Effector CD4-positive, alpha-beta T cell (primary cell): Measurements from ENCODE around the gene MYDGF.
"Not testable (repeated sequence)": the region's sequence is repeated elsewhere in the genome, so short reads cannot be mapped to it uniquely, and the experiment has no call there.

ENCODE experiments used
- DNase-seq: peaks from one replicate; pipeline ENCODE4 v3.0.0-alpha.2; 2020
- total RNA-seq: gene quantifications from one replicate; lab custom pipeline; 2026; lab: John Stamatoyannopoulos, UW

The MYDGF gene
- 23.6 reads per million, percentile 50 among the genes with 10 or more reads in this experiment for total RNA-seq

- peak; percentile 92 for DNase-seq
These were observed at the start of gene MYDGF for GRCh38 chr19:4669723-4670480. Gene MYDGF (minus strand): TSS chr19:4670342. CDS start chr19:4670334, 8 bp downstream.

- no peak for DNase-seq
These were observed 49.3 kb upstream of the MYDGF start for GRCh38 chr19:4719499-4719866.

GRCh38 chr19:4717966-4718701 lies 48.0 kb upstream of the MYDGF start:
- DNase-seq: no peak

- no peak for DNase-seq
These were observed 47.2 kb upstream of the MYDGF start for GRCh38 chr19:4717191-4717965.

DNA sequence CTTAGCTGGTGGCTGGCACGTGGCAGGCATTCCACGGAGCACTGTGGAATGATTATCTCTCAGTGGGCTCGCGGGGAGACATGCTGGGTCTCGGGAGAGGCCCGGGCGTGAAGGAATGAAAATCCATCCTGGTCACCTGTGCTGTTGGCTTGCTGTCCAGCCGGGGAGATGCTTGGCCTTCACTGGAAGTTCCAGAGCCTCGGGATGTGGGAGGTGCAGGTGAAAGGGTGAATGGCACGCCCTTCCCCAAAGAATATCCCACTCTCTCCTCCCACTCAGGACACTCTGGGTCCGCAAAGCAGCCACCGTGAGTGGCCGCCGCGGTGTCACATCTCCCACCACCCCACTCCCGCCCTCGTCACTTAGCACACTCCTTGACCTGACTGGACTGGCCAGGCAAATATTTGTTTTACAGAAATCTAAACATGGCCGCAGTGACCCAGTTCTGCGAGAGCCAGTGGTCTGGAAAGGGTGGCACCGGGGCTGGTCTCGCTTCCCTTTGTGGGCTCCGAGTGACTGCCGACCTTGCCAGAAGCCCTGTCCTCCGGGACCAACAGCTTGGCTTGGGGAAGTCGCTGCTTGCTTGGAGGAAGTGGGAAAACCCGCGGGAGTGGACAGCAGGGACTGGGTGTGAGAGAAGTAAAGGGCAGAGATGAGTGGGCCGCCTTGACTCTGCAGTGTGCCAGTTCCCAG lies 45.5 kb upstream of the MYDGF start:
- DNase-seq: no peak

DNA sequence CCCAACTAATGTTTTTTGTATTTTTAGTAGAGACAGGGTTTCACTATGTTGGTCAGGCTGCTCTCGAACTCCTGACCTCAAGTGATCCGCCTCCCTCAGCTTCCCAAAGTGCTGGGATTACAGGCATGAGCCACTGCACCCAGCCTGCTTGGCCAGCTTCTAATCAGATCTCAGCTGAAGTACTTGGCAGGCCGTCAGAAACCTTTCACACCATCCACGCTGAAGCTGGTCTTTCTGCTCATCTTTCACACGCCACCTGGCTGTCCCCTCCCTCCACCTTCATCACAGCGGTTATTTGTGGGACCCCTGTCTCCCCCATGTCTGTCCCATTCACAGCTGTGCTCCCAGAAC lies 45.0 kb upstream of the MYDGF start:
- DNase-seq: not testable (repeated sequence)

DNA sequence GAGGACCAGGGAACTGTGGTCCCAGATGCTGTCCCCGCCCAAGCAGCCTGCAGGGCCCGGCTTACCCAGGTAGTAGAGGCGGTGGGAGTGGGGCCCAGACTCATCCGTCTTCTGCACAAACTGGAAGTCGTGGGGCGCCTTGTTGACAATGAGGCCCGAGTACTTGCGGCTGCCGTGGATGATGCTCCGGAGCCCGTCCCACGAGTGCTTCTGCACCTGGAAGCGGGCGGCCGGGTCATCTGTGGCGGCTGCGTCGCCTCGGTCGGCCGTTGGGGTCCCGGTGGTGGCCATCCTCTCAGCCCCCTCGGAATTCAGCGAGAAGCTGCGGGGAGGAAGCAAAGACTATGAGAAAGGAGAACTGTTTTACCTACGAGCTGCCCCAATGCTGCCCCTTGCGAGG lies 43.9 kb upstream of the MYDGF start:
- DNase-seq: no peak

DNA sequence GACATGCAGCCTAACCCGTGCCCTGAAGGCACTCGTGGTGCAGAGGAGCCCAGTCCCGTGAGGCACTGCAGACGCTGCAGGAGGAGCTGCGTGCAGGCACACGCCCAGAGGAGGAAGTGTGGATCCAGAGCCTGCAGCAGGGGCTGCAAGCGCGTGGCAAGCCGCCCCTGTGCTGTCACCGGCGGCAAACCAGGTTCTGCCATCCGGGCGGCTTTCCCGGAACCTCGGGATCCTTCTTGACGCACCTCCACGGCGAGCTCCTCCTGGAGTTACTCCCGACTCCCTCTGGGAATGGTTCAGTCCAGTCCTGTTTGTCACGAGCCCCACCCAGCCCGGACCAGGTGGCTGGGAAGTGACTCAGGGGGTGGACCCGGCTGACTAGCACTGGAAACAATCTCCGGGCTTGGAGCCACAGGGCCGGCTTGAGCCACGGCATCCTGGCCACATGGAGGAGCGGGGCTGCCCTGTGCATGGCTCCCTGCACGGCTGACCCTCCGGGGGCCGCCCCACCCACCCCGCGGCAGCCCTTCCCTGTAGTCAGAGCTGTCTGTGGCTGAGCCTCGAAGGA lies 43.3 kb upstream of the MYDGF start:
- no peak for DNase-seq

GRCh38 chr19:4712771-4713170 lies 42.6 kb upstream of the MYDGF start:
- DNase-seq: no peak

DNA sequence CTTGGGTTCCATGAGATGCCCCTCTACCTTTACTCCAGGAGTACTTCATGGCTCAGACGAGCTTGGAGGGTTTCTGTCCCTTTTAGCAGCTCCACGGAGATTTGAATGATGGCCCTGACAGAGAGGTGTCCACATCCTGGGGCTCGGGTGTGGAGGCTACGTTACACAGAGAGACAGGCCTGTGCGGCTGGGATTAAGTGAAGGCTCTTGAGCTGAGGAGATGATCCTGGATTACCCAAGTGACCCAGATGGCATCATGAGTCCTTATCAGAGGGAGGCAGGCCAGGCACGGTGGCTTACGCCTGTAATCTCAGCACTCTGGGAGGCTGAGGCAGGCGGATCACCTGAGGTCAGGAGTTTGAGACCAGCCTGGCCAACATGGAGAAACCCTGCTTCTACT lies 41.1 kb upstream of the MYDGF start:
- no peak for DNase-seq

GRCh38 chr19:4710281-4710600 lies 40.1 kb upstream of the MYDGF start:
- DNase-seq: no peak

GRCh38 chr19:4709440-4710280 lies 39.5 kb upstream of the MYDGF start:
- no peak for DNase-seq

DNA sequence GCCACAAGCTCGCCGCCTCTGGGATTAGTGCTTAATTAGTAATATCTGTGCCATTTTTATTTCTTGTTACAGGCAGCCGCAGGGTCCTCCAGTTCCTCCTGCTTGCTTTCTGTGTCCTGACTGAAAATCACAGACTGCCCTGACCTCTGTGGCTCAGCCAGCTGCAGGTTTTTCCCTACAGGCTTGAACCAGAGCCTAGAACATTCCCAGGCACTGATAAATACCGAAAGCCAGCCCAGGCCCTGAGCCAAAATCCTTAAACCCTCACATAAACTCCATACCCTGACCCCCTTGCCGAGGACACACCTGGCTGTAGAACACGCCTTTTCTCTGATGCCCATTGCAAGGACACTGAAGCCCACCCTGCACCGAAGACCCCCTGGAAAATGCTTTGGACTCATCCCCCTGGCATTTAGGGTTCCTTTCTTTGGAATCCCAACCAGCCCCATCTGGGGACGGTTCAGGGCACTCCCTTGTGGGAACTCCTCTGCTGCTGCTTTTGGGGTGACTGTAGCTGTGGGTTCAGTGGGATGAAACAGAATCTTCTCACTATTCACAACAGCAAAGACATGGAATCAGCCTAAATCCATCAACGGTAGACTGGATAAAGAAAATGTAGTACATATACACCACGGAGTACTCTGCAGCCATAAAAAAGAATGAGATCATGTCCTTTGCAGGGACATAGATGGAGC lies 38.0 kb upstream of the MYDGF start:
- DNase-seq: no peak

DNA sequence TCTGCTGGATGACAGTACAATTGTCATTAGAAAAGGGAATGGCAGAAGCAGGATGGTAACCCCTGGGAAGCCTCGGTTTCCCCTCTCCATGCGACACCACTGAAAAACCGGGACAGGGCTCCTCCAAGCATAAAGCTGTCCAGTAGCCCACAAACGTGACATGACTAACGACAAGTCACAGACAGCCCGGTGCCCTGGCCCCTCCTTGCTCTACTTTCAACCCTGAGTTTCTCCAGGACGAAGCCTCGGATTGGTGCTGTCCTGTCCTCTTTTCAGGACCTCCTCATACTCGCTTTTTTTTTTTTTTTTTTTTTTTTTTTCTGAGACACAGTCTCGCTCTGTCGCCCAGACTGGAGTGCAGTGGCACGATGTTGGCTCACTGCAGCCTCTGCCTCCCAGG lies 37.2 kb upstream of the MYDGF start:
- DNase-seq: no peak

GRCh38 chr19:4705413-4706131 lies 35.4 kb upstream of the MYDGF start:
- no peak for DNase-seq

GRCh38 chr19:4704317-4704673 lies 34.2 kb upstream of the MYDGF start:
- DNase-seq: no peak

GRCh38 chr19:4703671-4704316 lies 33.7 kb upstream of the MYDGF start:
- no peak for DNase-seq

- DNase-seq: no peak
These were observed 32.6 kb upstream of the MYDGF start for GRCh38 chr19:4702764-4703163.

GRCh38 chr19:4701557-4701956 lies 31.4 kb upstream of the MYDGF start:
- no peak for DNase-seq

- no peak for DNase-seq
These were observed 30.5 kb upstream of the MYDGF start for GRCh38 chr19:4700693-4700970.
